NCI-H2107 (cell line): ENCODE results near the gene PALD1.

ENCODE experiments used
- DNase-seq: peaks from one replicate; lab custom pipeline; 2025; lab: John Stamatoyannopoulos, UW

The PALD1 gene

DNA sequence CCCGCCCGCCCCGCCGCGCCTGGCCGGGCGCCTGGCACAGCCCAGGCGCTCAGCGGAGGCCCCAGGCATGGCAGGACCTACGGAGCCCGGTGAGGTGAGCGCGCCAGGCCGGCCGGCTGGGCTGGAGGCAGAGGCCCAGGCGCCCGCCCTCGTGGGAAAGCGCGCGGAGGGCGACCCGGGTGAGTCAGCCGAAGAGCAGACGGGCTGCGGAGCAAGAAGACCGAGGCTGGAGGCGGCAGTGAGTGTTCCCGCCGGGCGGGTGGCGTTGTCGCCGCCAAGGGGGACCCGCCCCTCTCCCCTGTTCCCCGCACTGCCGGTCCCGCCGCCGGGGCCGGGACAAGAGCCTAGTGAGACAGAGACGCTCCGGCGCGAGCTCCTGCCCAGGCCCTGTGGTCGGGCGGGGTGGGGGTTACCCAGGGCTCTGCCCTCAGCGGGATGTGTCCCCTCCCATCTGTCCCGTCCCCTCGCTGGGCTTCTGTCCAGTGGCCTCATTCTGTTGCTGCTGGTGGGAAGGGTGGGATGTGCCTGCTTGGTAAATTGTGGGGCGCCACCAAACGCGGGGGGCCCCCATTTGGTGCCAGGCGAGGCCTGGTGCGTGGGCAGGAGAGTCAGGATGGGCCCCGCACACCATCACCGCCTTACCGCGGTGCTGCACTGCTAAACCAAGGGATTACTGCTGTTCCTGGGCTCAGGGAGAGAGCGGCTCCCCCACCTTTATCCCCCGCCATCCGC, 20.1 kb upstream of the PALD1 start:
- DNase-seq = no peak

DNA sequence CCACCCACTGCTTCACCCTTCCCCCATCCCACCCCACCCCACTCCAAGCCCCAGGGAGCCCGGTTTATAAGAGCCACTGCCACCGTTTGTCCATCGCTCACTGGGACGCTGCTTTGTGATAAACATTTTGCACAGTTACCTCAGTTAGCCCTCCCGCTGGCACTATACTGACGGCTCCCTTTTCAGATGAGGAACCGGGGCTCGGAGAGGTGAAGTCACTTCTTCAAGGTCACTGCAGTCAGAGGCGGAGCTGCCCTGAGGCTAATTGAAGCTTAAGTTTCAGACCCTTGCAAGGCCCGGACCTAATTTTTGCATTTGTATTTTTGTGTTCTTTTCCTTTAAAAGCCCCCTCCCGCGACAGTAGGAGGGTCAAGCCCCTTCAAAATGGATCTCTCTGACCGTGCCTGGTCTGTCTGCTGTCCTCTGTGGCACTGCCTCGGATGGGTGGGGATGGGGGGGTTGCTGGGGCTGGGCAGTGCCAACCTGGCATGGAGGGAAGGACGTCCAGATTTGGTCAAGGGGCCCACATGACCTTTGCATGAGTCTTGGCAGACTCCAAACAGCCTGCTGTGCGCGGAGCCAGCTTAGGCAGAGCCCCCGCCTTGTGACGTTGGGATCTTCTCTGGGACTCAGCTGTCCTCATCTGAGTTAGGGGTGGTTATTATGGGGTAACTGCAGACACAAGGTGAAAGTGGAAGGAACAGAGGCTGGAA, 19.4 kb upstream of the PALD1 start:
- no peak for DNase-seq

DNA sequence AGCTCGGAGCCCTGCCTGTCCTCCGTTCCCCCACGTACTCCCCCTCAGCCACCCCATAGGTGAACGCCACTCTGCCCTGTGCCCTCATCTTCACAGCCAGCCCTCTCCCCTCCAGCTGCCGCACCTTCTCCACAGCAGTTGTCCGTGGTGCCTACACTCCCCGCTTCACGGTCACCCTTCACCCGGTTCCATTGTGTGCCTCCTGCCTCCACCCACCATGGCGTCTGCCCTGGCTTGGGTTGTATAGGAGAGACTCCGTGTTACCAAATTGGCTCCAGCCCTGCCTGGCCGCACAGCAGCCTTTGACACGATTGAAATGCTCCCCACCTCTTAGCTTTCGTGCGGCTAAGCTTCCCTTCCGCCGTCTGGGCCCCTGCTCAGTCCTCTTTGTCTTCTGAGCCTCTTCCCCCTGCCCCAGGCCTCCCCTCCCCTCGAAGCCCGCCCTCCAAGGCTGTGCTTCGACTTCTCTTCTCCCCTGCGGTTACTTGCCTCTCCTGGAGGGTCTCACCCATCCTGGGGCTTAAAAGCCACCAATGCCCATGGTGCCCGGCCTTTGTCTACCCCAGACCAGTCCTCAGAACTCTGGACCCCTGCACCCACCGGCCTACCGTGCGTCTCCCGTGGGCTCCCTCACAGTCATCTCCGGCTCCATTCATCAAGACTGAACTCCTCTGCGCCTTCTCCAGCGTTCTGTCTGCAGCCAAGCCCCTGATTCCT, 18.6 kb upstream of the PALD1 start:
- DNase-seq = no peak

DNA sequence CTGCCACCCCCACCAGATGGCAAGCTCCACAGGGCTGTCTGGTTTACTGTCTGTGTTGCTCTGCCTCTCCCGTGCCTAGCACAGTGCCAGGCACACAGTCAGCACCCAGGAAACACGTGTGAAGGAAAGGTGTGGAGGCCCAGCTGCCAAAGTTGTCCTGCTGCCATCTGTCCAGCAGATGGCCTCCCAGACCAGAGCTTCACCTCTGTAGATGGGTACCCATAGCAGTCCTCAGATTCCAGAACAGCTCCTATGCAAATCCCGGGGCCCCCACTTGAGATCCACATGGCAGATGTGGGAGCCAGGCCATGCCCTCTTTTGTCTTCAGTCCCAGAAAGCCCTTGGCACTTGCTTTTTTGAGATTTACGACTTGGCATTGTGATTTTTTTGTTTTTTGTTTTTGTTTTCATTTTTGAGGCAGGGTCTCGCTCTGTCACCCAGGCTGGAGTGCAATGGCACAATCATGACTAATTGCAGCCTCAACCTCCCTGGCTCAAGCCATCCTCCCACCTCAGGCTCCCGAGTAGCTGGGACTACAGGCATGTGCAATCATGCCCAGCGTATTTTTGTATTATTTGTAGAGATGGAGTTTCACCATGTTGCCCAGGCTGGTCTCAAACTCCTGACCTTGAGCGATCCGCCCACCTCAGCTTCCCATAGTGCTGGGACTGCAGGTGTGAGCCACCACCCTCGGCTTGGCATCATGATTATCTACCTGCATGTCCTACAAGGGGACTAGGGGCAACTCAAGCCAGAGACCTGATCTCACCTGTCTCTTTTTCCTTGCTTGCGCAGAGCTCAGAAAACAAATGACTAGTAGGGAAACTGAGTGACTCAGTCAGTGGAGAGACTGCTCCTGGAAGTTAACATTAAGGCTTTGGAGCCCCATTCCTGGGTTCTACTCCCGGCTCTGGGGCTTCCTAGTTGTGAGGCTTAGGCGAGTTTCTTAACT, 16.9 kb upstream of the PALD1 start:
- no peak for DNase-seq

DNA sequence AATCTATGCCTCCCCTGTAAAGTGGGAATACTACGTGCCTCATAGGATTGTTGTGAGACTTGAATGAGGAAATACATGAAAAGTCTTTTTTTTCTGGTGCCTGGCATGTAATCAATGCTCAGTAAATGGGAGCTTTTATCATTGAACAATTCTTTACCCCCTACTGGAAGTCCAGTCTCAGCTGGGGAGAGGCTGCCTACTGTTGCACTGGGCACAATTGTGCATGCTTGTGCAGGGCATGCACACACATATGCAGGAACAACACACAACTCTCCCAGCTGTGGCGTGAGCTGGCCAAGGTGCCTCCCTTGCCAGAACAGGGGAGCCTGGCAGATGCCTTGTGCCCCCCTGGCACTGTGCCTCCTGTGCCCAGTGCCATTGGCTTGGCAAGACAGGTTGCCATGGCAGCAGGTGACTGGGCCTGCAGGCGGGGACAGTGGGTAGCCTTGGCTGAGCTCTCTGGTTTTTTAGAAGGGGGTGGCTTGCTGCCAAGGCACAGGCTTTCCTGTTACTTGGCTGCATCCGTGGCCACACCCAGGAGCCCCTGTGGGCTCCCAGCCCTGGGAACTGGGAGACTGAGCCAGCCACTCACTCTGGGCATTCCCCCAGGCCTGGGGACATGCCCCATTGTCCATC, 16.1 kb upstream of the PALD1 start:
- DNase-seq = no peak

DNA sequence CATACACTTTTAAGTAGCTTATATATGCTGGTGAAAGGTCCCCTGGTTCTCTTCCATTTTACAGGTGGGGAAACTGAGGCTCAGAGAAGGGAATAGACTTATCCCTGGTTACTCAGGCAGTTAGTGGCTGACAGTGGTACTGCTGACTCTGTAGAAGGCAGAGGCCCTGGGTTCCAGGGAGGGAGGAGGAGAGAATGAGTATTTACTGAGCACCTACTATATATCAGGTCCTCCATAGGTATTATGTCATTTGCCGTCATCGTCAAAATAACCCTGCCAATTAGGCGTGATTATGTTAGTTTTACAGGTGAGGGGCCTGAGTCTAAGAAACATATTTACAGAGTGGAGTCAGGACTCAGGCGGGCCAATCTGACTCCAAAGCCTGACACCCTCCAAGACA, 13.3 kb upstream of the PALD1 start:
- DNase-seq = no peak

DNA sequence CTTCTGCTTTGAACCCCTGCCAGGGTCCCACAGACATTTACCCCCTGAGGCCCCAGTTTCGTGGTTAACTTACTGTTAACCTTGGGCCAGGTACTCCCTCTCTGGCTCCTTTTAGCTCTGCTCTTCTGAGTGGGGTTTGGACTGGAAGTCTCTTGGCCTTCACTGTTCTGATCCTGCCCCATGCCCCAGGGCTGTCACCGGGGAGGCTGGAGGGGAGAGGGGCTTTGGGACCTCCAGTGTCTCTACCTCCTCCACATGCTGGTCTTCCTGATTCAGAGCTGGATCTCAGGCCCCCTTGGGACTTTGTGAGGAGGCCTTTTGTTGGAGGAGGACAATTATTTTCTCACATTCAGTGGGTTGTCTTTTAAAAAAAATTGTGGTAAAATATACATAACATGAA, 12.7 kb upstream of the PALD1 start:
- no peak for DNase-seq

DNA sequence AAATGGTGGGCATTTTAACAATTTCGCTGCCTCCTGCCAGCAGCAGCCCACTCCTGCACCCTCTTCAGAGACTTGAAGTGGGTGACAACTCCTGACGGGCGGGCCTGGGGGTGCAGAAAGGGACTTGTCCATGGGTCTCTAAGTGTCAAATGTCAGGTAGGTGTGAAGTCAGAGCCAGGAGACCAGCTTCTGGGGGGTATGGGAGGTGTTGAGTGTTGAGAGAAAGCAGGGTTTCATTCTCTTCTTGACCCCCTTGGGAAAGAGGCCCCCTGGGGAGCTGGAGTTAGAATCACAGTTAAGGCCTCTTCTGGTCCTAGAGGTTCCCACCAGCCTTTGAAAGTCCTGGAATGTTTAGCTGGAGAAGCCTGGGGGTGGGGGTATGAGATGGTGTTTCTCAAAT, 11.6 kb upstream of the PALD1 start:
- DNase-seq = no peak

DNA sequence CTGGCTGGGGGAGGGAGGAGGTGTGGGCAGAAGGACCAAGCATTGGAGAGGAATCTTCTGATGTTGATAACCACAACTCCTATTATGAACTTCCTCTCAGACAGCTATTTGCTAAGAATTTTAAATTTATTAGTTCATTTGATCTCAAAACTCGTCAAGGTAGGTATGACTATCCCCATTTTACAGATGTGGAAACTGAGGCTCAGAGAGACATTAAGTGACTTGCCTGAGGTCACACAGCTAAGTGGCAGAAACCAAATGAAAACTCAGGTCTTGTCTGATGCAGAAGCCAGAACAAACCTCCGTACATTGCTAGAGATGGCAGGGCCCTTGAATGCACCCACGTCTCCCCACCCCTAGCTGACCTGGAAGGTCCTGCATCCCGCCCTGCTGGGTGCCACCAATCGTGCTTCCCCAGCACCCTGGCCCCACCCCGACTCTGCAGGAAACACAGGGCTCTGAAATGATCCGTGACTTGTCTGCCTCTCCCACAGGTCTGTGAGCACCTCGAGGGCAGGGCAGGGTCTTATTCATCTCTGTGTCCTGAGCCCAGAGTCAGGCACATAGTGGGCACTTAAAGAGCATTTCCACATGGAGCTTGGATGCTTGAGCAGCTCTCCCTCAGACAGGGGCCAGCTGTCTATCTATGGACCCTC, 5.6 kb upstream of the PALD1 start:
- no peak for DNase-seq

DNA sequence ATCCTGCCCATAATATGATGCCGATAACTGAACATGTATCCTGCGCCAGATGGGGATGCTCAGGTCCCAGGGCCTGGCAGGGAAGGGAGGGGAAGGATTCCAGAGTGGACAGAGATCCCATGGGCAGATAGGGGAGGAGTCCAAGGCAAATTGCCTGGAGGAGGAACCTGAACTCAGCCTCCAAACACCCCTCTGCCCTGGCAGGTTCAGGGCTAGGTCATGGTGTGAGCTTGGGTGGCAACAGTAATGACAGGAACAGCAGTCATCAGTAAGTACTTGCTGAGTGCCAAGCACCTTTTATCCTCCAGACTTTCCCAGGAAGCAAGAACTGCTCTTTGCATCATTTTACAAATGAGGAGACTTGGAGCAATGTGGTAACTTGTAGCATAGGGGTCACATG, 3.8 kb upstream of the PALD1 start:
- no peak for DNase-seq

DNA sequence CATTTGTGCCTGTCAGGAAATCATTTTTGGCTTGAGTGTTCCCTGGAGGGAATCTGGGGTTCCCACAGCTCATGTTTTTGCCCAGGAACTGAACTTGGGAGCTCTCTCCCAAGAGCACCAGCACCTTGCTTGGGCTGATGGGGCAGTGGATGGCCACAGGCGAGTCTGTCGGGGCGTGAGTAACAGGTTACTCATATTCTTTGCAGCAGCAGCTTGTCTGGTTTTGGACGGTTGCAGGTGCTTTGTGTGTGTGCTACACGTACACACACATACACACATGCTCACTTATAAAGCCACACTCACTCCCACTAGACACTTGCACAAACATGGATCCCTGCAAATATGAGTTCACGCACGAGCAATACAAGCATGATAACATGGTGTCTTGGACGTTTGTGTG, 2.9 kb upstream of the PALD1 start:
- no peak for DNase-seq

DNA sequence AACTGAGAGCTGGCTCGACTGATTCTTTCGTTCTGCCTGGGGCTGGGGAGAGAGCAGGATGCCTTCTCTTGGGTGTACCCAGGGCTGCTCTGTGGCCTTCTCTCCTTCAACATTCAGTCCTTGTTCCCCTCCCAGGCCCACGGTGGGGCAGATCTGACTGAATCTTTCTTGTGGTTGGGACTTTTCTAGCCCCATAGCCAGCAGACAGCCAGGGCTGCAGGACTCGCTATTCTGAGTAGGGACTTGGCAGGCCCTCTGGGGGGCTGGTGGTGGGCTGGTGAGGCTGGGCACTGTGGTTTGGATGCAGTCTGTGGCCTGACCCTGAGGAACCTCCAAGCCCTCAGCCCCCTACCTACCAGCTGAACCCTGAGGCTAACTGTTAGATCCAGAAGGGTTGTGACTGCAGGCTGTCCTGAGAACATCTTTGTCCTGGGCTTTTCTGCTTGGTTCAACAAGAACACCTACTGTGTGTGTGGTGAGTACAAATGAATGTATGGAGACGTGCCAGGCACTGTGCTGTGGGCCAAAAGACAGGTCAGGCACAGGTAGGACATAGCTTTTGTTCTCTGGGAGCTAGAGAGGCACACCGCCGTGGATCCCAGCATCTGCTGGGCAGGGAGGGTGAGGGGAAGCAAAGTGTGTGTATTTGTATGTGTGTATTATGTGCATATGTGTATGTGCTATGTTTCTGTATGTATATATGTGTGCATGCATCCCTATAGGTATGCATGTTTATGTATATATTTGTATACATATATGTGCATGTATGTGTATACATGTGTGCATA, 2.1 kb upstream of the PALD1 start:
- DNase-seq = no peak

DNA sequence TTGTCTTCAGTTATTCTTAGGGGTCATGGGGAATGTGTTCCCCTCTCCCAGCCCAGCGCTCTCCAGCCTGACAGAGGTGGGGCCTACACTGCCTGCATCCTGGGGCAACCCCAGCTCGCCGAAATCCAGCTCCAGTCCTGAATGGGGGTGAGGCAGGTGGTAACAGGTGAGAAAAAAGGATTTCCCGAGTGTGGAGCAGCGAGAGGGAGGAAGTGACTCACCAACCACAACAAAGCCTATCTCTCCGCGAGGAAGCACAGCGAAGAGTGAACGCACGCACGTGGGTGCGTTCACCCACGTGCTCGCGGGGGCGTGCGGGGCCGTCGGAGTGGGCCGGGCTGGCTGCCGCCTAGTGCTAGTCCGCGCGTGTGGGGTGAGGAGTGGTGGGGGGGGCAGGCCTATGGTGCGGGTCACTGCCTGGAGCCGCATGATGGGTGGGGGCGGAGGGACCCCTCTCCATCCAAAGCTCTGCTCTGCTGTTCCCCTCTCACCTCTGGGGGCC, 855 bp upstream of the PALD1 start:
- no peak for DNase-seq

DNA sequence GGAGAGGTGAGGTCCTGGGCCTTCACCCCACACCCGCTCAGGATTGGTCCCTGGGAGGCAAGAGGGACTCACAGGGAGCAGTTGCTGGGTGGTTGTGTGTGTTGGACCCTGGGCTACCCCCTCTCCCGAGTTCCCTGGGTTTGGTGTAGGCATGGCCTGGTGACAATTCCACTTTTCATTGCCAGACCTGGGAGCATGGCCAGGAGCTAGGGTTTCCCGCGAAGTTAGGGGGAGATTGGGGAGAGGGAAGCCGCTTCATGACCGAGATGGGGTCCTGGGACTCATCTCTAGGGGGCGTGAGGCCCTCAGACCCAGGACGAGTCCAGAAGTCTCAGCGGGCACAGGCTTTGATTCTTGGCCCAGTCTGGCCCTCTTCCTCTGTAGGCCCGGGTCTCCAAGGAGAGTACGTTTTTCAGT, 606 bp downstream of the PALD1 start:
- DNase-seq = no peak

DNA sequence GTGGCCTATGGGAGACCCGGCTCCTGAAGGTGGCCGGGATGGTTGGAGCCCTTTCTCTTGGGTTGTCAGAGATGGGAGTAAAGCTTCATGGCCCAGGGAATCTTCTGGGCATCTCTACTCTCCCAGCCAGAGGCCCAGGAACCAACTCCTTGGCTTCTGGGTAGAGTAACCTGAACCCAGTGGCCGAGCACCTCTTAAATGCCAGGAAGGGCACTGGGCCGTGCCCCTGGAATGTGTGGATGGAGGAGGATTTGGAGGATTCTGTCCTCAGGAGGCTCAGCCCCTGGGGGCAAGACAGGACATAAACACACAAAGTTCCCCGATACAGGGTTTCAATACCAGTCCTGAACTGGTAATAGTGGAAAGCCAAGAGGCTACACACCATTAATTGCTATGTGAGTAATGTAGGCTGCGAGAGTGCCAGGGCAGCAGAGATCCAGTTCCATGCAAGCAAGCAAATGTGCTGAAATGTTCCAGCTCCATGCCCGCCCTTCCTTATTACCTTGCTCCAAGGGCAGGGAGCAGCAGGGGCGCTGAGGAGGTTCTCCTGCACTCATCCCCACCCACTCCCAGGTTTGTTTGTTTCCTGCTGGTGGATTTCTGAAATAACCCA, 1.2 kb downstream of the PALD1 start:
- DNase-seq = no peak

DNA sequence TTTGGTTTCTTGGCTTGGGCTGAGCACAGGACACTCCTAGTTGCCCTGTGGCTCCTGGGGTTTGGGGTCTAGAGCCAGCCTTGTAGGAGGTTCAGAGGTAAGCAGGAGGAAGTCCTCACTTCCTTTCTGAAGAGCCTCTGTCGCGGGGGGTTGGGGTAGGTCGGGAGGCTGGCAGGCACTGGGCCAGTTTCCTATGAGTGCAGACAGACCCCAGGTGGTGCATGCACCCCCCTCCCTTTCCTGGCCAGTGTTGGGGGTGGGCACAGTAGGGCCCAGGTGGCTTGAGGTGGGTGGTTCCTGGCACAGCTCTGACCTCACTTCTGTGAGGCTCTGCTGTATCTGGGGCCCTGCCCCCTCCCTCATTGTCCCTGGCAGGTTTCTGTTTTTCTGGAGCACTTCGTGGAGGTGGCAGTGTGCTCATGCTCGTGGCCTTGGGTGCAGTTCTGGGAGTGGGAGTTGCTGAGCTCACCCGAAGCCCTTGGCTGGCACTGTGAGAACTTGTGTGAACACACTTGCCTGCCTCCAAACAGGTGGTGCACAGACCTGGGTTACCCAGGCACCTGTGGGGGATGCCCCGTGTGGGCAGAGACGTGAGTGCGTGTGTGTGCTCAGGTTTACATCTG, 1.8 kb downstream of the PALD1 start:
- DNase-seq = no peak

DNA sequence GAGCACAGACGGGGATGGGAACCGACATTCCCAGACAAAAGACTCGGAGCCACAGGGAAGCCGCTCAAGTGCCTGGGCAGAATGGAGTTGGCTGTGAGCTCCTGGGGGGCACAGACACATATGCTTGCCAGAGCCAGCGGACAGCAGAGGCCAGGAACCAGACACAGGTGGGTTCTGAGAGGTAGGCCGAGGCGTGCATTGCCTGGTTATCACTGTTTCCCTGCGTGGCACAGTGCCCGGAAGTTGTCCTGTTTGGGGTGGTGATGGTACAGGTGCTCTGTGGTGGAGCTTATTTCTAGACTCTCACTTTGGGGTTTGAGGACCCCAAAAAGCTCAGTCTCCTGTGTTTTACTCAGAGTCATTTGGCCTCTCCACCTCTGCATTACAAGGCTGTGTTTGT, 2.5 kb downstream of the PALD1 start:
- DNase-seq = no peak

DNA sequence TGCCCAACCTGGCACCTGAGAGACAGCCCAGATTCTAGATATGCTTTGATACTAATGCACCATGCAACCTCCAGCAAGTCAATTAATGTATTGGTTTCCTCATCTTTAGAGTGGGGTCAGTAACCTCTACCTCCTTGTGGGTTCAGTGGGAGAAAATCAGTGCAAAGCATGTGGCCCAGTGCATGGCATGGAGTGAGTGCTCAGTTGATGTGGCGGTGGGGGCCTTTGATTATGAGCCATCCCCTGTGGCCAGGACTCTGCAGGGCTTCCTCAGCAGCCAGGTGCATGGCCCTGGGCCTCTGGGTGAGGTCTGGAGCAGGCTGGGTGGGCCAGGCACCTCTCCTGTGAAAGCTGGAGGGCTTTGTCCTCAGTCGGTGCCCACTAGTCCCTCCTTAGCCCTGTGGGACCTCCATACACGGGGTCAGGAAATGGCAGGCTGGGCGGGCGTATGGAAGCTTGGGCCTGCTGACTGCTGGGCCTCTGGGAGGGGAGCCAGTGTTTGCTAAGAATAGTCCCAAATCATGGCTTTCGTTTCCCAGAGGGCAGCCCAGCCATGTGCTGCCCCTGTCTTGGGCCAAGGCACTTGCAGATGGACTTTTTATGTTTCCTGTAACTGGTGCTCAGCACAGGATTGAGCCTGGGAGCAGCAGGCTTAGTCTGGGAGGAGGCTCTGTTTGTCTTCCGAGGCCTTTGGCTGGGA, 3.4 kb downstream of the PALD1 start:
- DNase-seq = no peak
